Esophagus muscularis mucosa (tissue), 4 donors: ENCODE data around the gene GPR78. TPM values are rescaled to one million over a fixed set of nuclear protein-coding genes. Genes with fewer than 3 reads are reported as not detected.

Source experiments
- DNase-seq: peaks from one replicate; pipeline ENCODE4 v3.0.0-alpha.2; 2017; ENCODE audit errors: extremely low spot score
- H3K27ac ChIP-seq, 4 donors: fragments of 200-600 bp; sonication (generic); replicated peaks in 1 of 4; 1 replicate in 3 of 4; 2 replicates in 1 of 4; pipeline ENCODE4 v1.5.1; 2016 to 2019; ENCODE audit warnings: mild to moderate bottlenecking in 1 of 4
- H3K27me3 ChIP-seq, 4 donors: fragments of 200-600 bp; sonication (generic); one replicate each; pipeline versions ENCODE4 v1.5.1 to v1.6.0; 2016 to 2019
- H3K36me3 ChIP-seq, 4 donors: fragments of 200-600 bp; sonication (generic); one replicate each; pipeline ENCODE4 v1.5.1; 2016 to 2019
- H3K4me1 ChIP-seq, 4 donors: fragments of 200-600 bp; sonication (generic); one replicate each; pipeline ENCODE4 v1.5.1; 2016 to 2019
- H3K4me3 ChIP-seq, 4 donors: fragments of 200-600 bp; sonication (generic); 1 replicate in 2 of 4; 2 replicates in 2 of 4; pipeline ENCODE4 v1.5.1; 2016 to 2019; ENCODE audit warnings: mild to moderate bottlenecking in 4 of 4, moderate library complexity in 1 of 4
- H3K9me3 ChIP-seq, 4 donors: fragments of 200-600 bp; sonication (generic); 1 replicate in 3 of 4; 2 replicates in 1 of 4; pipeline ENCODE4 v1.5.1; 2016 to 2019
- CTCF ChIP-seq, 3 experiments: fragments of 200-600 bp in 2 of 3; fragments of 450-650 bp in 1 of 3; sonication (generic) in 2 of 3; IDR thresholded peaks; one replicate each; pipeline ENCODE4 v1.5.1; 2017 to 2019; ENCODE audit warnings: antibody characterized with exemption in 3 of 3, mild to moderate bottlenecking in 2 of 3, moderate library complexity in 1 of 3
- EP300 ChIP-seq: sonication (generic); formaldehyde crosslinking; IDR thresholded peaks from one replicate; pipeline ENCODE4 v1.6.1; 2017; ENCODE audit warnings: antibody characterized with exemption
- POLR2A ChIP-seq: fragments of 450-650 bp; IDR thresholded peaks from one replicate; pipeline ENCODE4 v1.6.1; 2017; ENCODE audit warnings: antibody characterized with exemption, moderate library complexity, mild to moderate bottlenecking, low read depth
- POLR2AphosphoS5 ChIP-seq, 2 donors: sonication (generic); formaldehyde crosslinking; IDR thresholded peaks; one replicate each; pipeline ENCODE4 v1.6.1; 2017; ENCODE audit warnings: antibody characterized with exemption in 2 of 2
- WGBS: methylation state at CpG from one replicate; pipeline ENCODE4 v1.1.5; 2018; 5-methylcytosine and 5-hydroxymethylcytosine counted together
- intact Hi-C: fragments of 100-400 bp; cut with DNase I; formaldehyde crosslinking; loops from one replicate; pipeline ENCODE4 v1.15.1; 2023
- total RNA-seq, 4 donors: library from RNA; depleted of rRNA; stranded (reverse); fragments of >200 nt; gene quantifications; one replicate each; pipeline versions ENCODE4 v1.1.0 to v1.2.1, GENCODE V29; 2016

GPR78 gene
- not detected for total RNA-seq

GRCh38 chr4:8580321-8581093 lies at the start of gene GPR78:
GPR78 (plus strand) TSS chr4:8580392; CDS start chr4:8580983, 591 bp downstream.
- no peak within 1 kb of the TSS for H3K4me3 ChIP-seq
- H3K4me1 ChIP-seq = peaks cover 0 to 10% (median 3%) of the 10 kb centered on the region in 4 donors
- intact Hi-C loops = no loop called here
- no peaks in the 10 kb centered on the region for H3K36me3 ChIP-seq
- H3K27me3 ChIP-seq = peaks cover 0 to 87% (median 14%) of the 10 kb centered on the region in 4 donors
- 2% methylated on average over 17 of the region's 63 CpGs for WGBS
- TF ChIP-seq POLR2AphosphoS5 (IDR thresholded peaks at IDR 0.05) = no peak
- TF ChIP-seq EP300 = no peak
- no peak for TF ChIP-seq POLR2A
- TF ChIP-seq CTCF (IDR thresholded peaks at IDR 0.05) = no peak
- H3K27ac ChIP-seq = no peak within 1 kb of the TSS
- no peak for DNase-seq
- no peaks in the 10 kb centered on the region for H3K9me3 ChIP-seq

- 77% methylated on average over 5 of the region's 5 CpGs for WGBS
- no peak overlapping the region for H3K4me3 ChIP-seq
- DNase-seq = no peak
These were observed 47.9 kb upstream of the GPR78 start for GRCh38 chr4:8532245-8532781.

GRCh38 chr4:8533274-8533865 lies 46.8 kb upstream of the GPR78 start:
- no peaks in the 10 kb centered on the region for H3K9me3 ChIP-seq
- H3K36me3 ChIP-seq = no peaks in the 10 kb centered on the region
- peak overlapping the region in 1 of 4 donors; percentile 27 for H3K27ac ChIP-seq
- intact Hi-C loops = loop anchor here (10.0 kb wide), 1 partner anchor 61 kb away; the partner anchor contains the start of gene CPZ
- no peak for TF ChIP-seq POLR2AphosphoS5 (IDR thresholded peaks at IDR 0.05)
- TF ChIP-seq EP300 = no peak
- TF ChIP-seq CTCF (IDR thresholded peaks at IDR 0.05) = no peak
- no peak for TF ChIP-seq POLR2A
- WGBS = 96% methylated on average over 2 of the region's 2 CpGs
- DNase-seq = no peak
- no peak overlapping the region for H3K4me3 ChIP-seq
- H3K27me3 ChIP-seq = no peaks in the 10 kb centered on the region
- H3K4me1 ChIP-seq = peaks cover 0 to 20% (median 18%) of the 10 kb centered on the region in 4 donors

More at GRCh38 chr4:8532245-8532781, 47.9 kb upstream of the GPR78 start:
- H3K27ac ChIP-seq = no peak overlapping the region
- H3K36me3 ChIP-seq = no peaks in the 10 kb centered on the region
- peaks cover 0 to 16% (median 12%) of the 10 kb centered on the region in 4 donors for H3K4me1 ChIP-seq
- no peaks in the 10 kb centered on the region for H3K27me3 ChIP-seq
- H3K9me3 ChIP-seq = no peaks in the 10 kb centered on the region
- TF ChIP-seq POLR2A (no peak), POLR2AphosphoS5 (IDR thresholded peaks at IDR 0.05) (no peak), EP300 (no peak), CTCF (IDR thresholded peaks at IDR 0.05) (no peak)
- intact Hi-C loops = loop anchor here (10.0 kb wide), 1 partner anchor 62 kb away; the partner anchor contains the start of gene CPZ

GRCh38 chr4:8534129-8534528 lies 46.1 kb upstream of the GPR78 start:
- Histone ChIP-seq H3K27ac (peak overlapping the region in 1 of 4 donors; percentile 27), H3K4me1 (peaks cover 0 to 20% (median 18%) of the 10 kb centered on the region in 4 donors), H3K36me3 (no peaks in the 10 kb centered on the region), H3K27me3 (no peaks in the 10 kb centered on the region), H3K9me3 (no peaks in the 10 kb centered on the region), H3K4me3 (no peak overlapping the region)
- no peak for DNase-seq
- intact Hi-C loops = loop anchor here (10.0 kb wide), 1 partner anchor 61 kb away; the partner anchor contains the start of gene CPZ
- WGBS = 33% methylated on average over 4 of the region's 4 CpGs
- TF ChIP-seq EP300 (no peak), CTCF (IDR thresholded peaks at IDR 0.05) (no peak), POLR2A (no peak), POLR2AphosphoS5 (IDR thresholded peaks at IDR 0.05) (no peak)
